GM19035 (cell line): ENCODE measurements around the gene PLSCR1.
"Not testable (repeated sequence)": the region's sequence is repeated elsewhere in the genome, so short reads cannot be mapped to it uniquely, and the experiment has no call there.

Experiments
- ATAC-seq: cut with Tn5 transposase; IDR thresholded peaks from one replicate; pipeline ENCODE4 v1.9.1; 2021; ENCODE audit not compliant: unreplicated experiment

Gene PLSCR1

DNA sequence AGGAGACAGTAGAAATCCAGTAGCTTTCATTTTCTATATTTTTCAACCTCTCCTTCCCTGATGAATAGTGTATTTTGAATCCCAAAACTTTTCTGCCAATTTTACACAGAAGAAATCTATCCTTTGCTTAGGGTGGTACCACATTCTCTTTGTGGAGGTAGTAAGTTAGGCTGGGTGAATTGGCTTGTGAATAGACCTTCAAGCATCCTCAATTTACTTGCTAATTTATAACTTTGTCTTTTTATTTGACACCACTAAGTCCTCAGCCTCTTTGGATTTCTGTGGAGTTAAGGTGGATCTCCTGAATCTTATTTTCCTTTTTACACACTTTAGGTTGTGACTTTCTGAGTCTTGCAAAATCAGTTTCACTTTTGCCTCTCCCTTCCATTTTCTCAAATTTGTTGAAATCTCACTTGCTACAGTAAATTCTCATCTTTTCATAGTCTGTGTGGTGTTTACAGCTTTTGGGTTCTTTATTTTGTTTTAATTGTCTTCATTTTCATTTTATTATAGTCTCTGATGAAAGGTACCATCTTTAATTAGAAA lies 5.7 kb upstream of the PLSCR1 start:
- no peak for ATAC-seq

- ATAC-seq, result no peak
These were observed 2.9 kb upstream of the PLSCR1 start for GRCh38 chr3:146547235-146547835.

GRCh38 chr3:146546366-146546965 lies 2.1 kb upstream of the PLSCR1 start:
- no peak for ATAC-seq

DNA sequence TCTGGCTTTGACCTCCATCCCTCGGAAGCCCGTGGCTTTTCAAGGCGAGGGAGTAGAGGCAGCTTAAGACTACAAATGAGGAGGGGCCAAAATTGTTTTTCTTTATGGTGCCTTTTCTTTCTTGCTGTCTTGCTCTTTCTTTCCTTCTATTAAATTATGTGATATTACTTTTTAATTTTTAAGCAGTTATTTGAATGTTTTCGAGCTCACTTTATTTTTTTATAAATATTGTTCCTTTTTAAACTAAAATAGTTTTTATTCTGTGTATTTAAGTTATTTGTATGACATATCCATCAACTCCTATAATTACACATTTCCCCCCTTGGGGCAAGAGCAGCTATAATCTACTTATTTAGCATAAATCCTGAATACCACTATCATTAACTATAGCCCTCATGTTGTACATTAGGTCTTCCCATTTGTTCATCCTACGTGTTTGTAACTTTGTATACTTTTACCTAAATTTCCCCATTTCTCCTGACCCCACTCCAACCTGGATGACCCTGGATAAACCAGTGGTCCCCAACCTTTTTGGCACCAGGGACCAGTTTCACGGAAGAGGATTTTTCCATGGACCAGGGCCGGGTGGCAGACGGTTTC lies 622 bp upstream of the PLSCR1 start:
- ATAC-seq, result peak; percentile 13

- ATAC-seq, result peak; percentile 23
These were observed 876 bp downstream of the PLSCR1 start for GRCh38 chr3:146543461-146544001.

DNA sequence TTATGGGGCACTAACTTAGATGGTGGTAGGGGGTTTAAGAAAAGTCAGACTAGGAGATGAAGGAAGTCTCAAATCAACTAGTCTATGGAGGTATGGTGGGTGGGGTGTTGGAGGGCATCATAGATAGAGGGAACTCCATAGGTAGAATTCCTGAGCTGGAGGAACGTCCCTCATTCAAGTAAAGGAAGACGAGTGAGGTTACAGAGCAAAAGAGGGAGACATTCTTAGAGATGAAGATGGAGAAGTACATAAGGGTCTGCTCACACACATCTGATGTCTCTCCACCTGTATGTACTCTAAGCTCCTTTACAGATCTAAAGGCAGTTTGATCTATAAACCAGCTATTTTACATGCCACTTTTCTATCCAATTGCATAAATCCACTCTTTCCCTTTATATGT lies 1.4 kb downstream of the PLSCR1 start:
- no peak for ATAC-seq

- no peak for ATAC-seq
These were observed 2.2 kb downstream of the PLSCR1 start for GRCh38 chr3:146542179-146542578.

DNA sequence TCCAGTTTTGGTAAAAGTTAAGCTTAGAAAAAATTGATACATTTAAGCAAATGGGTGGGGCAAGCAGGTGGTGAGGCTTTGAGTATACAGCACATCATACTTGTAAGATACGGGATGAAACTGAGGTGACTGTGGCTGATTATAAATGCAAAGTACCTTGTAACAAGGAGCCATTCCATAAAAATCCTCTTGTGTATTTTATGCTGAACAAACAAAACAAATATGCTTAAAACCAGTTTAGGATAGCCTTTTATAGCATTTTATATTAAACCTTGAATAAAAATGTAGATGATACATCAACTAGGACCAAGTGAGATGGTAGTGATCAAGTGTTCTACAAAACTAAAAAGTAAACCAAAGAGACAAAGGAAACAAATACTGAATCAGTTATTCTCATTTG lies 3.4 kb downstream of the PLSCR1 start:
- no peak for ATAC-seq

DNA sequence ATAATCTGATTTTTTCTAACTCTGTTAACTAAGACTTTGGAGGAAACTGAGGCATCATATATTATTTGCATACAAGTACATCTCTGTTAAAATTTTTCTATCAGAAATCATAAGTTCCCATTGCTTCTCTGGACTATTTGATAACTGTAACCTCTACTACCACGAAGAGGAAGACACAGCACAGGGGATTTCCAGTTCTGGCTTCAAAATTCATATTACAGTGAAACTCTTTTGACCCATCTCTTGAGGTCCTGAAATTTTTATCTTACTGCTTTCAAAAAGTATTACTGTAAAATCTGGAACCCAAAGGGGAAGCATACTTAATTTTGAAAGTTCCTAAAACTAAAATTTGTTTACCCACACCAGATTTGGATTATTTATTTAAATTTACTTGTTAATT lies 4.2 kb downstream of the PLSCR1 start:
- ATAC-seq, result no peak

GRCh38 chr3:146539315-146539714 lies 5.1 kb downstream of the PLSCR1 start:
- no peak for ATAC-seq

- ATAC-seq, result no peak
These were observed 6.8 kb downstream of the PLSCR1 start for GRCh38 chr3:146537603-146538002.

DNA sequence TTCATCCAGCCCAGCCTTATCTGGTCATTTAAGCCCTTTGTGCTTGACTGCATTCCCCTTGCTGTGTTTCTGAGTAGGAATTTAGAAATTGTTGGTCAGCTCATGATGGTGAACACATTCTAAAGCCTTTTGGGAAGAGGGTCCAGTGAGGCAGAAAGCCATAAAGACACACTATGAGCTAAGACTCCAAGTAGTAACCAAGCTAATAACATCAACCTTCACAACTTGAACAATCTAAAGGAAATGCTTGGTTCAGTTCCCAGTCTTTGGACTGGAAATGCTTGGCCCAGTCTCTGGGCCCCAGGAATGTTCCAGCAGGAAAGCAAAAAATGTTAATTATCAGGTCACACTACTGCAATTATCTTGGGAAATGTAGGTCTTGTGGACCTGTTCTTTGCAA lies 7.7 kb downstream of the PLSCR1 start:
- ATAC-seq, result no peak

- ATAC-seq, result no peak
These were observed 12.0 kb downstream of the PLSCR1 start for GRCh38 chr3:146532406-146532805.

DNA sequence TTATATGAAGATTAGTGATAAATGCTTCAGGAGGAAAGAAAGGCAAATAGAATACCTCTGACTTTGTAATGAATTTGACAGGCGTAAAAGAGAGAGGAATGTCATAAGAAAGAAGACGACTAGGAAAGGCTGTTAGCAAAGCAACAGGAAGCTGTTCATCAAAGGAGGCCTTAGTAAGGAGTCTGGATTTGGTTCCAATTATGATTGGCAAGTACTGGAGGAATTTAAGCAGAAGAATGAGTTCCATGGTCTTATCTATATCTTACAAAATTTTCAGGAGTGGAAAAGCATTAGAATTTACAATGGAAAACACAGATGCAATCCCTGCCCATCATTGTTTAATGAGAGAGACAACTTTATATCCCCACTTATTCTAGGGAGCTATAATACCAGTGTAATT lies 13.8 kb downstream of the PLSCR1 start:
- no peak for ATAC-seq

DNA sequence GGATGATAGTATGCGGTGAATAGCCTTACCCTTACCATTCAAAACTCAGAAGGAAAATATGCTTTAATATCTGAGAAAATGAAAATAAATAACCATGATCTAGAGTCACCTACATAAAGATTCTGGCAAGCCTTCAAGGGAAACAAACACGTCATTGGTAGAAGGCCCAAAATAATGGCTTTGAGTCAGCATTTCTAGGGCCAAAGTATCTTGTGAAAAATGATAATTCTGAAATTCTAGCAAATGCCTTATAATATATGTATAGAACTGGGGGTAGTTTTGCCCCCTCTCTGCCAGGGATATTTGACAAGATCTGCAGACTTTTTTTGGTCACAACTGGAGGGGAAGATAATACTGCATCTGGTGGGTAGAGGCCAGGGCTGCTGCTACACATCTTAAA lies 15.4 kb downstream of the PLSCR1 start:
- ATAC-seq, result no peak

- no peak for ATAC-seq
These were observed 19.4 kb downstream of the PLSCR1 start for GRCh38 chr3:146524961-146525360.

GRCh38 chr3:146523531-146523930 lies 20.9 kb downstream of the PLSCR1 start:
- no peak for ATAC-seq

DNA sequence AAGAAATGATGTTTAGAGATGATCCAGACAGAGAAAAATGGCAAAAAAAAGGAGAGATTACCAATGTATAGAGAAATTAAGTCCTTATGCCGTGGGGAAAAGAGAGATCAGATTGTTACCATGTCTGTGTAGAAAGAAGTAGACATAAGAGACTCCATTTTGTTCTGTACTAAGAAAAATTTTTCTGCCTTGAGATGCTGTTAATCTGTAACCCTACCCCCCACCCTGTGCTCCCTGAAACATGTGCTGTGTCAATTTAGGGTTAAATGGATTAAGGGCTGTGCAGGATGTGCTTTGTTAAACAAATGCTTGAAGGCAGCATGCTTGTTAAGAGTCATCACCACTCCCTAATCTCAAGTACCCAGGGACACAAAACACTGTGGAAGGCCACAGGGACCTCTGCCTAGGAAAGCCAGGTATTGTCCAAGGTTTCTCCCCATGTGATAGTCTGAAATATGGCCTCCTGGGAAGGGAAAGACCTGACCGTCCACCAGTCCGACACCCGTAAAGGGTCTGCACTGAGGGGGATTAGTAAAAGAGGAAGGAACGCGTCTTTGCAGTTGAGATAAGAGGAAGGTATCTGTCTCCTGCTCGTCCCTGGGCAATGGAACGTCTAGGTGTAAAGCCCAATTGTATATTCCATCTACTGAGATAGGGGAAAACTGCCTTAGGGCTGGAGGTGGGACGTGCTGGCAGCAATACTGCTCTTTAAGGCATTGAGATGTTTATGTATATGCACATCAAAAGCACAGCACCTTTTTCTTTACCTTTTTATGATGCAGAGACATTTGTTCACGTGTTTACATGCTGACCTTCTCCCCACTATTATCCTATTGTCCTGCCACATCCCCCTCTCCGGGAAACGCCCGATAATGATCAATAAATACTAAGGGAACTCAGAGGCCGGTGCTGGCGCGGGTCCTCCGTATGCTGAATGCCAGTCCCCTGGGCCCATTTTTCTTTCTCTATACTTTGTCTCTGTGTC lies 21.9 kb downstream of the PLSCR1 start:
- ATAC-seq, result not testable (repeated sequence)

GRCh38 chr3:146521394-146521793 lies 23.0 kb downstream of the PLSCR1 start:
- ATAC-seq, result no peak

GRCh38 chr3:146519810-146520209 lies 24.6 kb downstream of the PLSCR1 start:
- no peak for ATAC-seq
